NOMO-1 treated with DMSO at 0.1 percent for 48 hours (cell line): ENCODE measurements around the gene PRSS1.
"Not testable (repeated sequence)": the region's sequence is repeated elsewhere in the genome, so short reads cannot be mapped to it uniquely, and the experiment has no call there.

Source experiments
- DNase-seq: peaks from one replicate; lab custom pipeline; 2025; ENCODE audit not compliant: unreplicated experiment; lab: John Stamatoyannopoulos, UW

PRSS1 gene

DNA sequence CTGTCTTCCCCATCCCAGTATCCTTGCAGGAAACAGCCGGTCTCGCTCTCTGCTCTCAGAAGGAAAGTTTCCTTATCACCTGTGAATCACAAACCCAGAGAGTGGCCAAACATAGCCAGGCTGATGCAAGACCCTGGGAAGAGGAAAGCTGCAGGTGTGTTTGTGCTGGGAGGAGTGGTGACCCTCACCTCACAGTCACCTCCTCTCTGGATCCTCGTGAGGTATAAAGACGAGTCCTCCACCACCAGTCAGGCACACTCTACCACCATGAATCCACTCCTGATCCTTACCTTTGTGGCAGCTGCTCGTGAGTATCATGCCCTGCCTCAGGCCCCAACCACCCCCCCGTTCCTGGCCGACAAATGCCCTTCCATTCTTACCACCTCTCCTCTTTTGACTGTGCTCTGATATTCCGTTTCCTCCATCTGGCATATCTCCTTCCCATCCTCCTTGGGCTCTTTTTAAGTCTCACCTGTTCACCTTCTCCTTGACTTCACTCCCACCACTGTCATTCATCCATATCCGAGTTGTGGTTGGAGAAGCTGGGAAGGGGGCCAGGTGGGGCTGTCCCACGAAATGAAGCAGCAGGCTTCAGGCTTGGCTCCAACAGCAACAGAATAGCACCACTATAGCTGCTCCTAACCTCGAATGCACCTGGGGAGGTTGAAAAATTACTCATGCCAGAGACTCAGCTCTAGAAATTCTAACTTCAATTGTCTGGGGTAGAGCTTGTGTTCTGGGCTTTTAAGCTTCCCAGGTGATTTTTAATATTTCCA is at the start of gene PRSS1:
PRSS1 (plus strand) TSS at position 255 of the 776 bp plus-strand sequence; CDS start at position 268, 13 bp downstream.
- no peak for DNase-seq

DNA sequence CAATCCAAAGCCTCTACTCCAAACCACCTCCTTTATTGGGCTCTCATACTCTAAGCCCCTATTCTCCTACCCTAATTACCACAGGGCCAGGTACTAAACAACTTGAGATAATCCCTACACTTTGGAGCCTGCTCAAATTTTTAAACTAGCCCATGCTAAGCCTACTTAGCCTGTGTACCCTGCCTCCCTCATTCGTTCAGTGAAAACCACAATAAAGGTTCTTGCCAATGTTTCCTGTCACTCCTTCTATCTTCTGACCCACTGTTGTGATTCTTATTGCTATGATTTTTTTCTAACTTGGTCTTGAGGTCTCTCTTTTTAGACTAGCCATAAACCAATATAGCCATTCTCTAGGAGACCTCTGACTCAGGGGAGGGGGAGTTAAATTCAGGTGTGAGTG is 48.3 kb upstream of the PRSS1 start:
- DNase-seq = not testable (repeated sequence)

DNA sequence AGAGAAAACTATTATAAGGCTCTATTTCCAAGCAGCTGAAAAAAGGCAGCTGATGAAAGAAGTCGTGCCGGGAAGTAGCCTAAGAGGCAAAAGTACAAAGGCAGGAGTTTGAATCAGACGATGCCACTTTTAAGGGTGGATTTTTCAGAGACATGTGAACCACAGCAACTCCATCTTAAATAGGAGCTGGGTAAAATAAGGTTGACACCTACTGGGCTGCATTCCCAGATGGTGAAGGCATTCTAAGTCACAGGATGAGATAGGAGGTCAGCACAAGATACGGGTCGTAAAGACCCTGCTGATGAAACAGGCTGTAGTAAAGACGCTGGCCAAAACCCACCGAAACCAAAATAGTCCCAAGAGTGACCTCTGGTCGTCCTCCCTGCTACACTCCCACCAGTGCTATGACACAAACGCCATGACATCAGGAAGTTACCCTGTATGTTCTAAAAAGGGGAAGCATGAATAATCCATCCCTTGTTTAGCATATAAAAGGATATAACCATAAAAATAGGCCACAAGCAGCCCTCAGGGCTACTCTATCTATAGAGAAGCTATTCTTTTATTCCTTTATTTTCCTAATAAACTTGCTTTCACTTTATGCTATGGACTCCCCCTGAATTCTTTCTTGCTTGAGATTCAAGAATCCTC is 45.5 kb upstream of the PRSS1 start:
- DNase-seq = no peak

DNA sequence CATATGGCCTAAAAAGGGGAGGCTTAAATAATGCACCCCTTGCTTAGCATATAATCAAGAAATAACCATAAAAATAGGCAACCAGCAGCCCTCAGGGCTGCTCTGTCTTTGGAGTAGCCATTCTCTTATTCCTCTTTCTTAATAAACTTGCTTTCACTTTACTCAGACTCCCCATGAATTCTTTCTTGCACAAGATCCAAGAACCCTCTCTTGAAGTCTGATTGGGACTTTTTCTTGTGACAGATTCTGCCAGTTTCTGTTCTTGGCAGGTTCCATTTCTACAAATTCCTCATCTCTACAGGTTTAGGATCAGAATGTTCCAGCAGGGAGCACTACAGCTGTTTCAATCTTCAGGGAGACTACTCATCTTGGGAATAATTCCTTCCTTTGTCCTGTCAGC is 40.5 kb upstream of the PRSS1 start:
- not testable (repeated sequence) for DNase-seq

DNA sequence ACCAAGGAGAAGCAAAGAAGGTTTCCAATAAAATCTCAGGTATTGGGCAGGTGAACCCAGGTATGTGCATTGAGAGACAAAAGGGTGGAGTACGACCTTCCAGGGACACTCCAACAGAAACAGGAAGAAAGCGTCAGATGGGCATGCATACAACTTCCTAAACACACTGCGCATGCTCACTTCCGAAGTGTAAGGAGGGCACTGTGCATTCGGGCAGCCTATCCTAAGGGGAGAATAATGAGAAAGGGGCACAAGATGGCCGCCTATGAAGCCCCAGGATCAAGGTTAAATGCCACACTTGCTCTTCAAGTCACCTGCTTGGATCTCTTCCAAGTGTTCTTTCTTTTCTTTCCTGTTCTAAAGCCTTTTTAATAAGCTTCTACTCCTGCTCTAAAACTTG is 39.4 kb upstream of the PRSS1 start:
- no peak for DNase-seq

DNA sequence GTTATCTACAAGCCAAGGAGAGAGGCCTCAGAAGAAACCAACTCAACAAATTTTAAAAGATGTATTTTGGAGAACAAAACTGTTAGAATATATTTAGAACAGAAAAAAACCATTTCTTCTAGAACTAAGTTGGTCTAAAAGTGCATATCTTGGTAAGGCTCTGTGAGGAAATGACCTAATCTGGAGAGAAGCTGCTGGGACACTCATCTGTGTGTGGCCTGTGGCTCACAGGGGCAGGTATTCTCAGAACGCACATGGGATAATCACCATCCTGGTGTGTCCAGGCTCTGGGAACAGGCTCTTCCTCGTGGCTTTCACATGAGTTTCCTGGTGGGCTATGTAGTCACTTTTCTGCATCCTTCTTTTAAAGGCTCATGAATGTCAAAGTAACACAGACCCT is 38.1 kb upstream of the PRSS1 start:
- no peak for DNase-seq

DNA sequence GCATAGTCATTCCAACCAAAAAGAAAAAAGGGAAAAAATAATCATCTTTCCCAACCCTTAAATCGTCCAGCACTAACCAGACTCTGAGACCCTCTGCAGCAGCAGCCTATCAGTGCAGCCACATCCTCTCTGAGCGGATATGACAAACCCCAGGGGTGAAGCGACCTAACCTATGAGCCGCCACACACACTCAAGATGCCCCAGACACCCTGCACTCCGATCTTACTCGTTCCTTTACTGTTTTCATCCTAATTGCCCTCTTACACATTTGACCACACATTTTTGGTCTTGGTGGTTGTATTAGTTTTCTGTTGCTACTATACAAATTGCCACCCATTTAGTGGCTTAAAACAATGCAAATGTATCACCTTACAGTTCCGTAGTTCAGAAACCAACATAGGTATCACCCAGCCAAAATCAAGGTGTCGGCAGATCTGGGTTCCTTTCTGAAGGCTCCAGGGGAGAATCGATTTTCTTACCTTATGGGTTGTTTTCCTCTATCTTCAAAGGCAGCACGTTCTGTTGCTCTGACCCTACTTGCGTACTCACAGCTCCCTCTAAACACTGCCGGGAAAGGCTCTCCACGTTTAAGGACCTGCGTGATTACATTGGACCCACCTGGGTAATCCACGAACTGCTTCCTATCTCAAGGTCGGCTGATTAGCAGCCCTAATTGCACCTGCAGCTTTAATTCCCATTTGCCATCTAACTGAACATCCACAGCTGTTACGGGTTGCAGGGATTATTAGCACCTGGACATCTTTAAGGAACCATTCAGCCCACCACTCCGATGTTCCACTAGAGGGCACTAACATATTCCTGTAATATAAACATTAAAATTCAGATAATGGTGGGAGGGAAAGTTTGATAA is 37.3 kb upstream of the PRSS1 start:
- no peak for DNase-seq

DNA sequence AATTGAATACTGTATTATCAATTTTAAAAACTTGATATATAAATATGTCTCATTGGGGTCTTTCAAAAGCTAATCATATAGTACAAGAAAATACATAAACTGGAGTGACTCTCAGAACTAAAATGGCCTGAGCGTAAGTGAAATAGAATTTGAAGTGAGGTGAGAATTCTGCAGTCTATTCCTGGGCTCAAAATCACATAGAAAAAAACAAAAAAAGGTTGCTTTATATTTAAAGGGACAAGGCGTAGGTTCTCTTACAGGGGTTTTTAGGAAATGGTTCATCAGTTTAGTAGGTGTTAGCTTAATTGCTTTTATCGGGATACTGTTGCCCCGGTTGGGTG is 36.7 kb upstream of the PRSS1 start:
- no peak for DNase-seq

DNA sequence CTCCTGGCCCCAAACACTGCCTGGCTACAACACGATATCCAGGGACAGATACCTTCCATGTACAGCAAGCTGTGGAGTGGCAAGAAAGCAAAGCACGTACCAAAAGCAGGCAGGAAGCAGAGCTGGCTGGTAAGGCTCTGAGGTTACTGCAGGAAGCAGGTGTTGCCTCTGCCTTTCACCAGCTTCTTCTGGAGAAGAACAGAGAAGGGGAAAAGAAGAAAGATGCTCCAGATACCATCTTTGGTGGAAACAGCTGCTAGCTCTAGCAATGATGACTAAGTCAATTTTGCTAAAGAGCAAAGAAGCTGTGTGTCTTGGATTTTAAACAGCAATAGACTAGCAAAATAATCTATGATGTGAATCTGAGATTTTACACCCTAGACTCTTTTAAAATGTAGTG is 34.9 kb upstream of the PRSS1 start:
- no peak for DNase-seq

DNA sequence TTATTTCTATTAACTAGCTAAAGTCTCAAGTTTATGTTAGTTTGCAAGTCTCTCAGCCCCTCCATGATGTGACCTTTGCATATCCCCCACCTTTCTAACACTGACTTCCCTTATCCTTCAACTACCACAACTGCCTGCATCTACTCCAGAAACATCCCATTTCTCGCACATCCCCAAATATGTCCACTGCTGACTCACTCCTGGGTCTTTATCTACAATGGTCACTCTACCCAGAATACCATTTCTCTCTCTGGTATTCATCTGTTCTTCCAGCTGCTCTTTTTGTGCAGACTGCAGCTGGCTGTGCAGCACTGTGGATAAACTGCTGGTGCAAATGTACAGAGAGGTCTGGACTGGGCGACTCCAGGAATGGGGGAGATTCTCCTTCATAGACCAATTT is 32.7 kb upstream of the PRSS1 start:
- DNase-seq = no peak

DNA sequence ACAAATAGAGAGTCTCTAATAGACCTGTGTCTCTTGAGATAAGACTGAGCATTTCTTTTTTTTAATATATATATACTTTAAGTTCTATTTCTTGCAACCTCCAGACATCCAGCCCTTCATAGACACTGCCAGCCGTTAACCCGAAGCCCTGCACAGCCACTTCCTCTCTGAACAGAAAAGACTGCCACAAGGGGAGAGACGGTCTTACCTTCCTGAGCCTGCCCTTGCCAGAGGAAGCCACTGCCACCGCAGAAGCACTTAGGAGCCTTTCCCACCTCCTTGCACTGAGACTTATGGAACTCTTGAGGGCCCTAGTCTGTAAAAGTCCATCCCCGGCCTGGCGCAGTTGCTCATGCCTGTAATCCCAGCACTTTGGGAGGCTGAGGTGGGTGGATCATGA is 31.8 kb upstream of the PRSS1 start:
- DNase-seq = no peak

DNA sequence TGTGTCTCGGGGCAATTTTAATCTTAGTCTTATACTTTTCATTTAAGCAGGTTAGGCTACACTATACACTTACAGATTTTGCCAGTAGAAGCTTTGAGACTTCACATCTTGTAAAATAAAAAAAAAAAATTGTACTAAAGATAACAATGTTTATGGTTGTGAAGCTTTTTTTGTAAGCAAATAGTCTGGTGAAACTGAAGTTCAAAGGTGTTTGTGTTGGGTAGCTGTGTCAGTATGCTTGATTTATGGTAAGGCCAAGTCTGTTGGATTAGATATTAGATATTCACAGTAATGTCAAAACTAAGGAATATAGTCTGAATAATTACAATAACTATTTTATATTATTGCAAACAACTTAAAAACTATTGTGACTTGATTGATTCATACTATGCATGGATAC is 31.0 kb upstream of the PRSS1 start:
- DNase-seq = no peak

DNA sequence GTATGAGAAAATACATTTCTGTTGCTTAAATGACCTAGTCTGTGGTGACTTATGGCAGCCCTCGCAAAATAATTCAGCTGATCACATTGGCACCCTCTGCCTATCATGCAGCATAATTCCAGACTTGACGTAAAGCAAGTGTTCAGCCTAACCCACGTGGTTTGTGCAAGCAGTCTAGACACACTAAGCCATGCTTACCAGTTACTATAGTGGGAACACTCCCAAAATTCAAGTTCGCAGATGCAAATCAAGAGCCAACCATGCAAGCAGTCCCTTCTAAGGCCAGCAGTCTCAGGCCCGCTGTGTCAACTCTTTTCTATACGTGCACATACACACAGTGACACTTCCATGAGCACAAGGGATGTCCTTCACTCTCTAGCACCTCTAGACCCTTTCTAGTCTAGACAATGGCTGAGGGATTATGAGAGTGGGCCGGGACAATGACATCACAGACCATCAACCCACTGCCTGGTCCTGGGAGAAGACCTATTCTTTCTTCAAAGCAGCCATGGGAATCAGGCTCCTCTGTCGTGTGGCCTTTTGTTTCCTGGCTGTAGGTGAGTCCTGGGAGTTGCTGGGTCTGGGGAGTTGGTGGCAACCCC is 29.0 kb upstream of the PRSS1 start:
- no peak for DNase-seq

DNA sequence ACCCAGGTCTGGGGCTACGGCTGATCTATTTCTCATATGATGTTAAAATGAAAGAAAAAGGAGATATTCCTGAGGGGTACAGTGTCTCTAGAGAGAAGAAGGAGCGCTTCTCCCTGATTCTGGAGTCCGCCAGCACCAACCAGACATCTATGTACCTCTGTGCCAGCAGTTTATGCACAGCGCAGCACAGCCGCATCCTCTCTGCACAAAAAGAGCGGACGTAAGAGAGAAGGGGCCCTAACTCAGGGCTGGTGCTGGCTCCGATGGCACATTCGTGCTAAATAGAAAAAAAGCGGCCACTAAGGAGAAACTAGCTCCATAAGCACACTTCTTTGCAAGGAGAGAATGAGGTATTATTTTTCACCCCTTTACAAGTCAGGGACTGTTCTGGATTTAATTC is 28.3 kb upstream of the PRSS1 start:
- DNase-seq = no peak

DNA sequence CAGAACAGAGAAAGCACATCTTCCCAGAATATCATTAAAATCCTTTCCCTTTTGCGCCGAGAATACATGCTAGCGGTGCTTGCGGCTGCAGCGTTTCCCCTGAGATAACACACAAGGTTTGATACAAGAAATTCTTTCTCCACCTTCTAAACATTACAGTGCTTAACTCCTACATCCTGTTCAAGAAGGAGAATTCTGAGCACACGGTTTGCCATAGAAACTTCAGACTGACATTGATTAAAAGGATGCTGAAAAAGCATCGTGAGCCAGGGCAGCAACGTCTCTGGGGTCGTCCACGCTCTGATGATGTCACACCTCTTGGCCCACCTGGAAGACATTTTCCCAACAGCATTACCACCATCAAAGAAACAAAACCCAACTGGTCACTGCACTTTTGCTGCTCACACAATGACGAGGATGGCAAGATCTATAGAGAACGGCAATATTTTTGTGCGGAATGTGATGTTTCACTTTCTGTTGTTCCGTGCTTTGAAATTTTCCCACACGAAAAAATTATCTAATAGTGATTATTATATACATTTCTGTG is 27.0 kb upstream of the PRSS1 start:
- no peak for DNase-seq

DNA sequence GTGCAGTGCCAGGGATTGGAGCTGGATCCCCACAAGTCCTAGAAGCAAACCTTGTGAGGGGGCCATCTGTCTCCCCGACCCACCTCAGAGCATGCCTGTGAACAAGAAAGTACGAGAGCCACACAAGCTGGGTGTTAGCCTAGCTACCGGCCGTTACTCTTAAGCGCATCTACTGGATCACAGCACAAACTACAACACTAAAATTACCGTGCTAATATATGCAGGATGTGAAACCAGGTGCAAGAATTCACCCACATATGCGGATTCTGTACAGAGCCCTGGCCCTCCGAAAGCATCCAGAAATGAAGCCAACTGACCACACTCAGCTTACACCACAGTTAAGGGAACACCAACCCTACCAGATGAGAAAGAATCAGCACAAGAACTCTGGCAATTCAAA is 16.0 kb upstream of the PRSS1 start:
- DNase-seq = no peak

DNA sequence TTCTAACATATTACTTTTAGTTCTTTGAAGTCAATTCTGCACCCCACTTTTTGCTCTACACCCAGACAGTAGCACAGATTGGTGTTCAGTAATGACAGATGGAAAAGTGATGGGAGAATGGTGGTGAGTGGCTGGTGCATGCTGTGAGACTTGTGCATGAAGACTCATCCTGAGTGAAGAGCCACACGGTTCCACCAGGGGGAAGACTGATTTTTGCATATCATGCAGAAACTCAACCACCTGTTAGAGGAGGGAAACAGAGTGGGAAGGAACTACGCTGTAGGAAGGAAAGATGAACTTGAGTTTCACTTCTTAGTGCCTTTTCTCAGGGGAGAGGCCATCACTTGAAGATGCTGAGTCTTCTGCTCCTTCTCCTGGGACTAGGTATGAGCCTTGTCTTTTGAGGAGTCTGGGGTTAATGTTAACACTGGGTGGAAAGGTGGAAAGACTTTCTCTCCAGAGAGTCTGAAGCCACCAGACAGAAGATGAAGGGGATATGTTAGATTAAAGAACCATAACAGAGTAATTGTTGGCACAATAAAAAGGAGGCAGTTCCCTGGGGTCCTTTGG is 9.3 kb upstream of the PRSS1 start:
- DNase-seq = no peak

DNA sequence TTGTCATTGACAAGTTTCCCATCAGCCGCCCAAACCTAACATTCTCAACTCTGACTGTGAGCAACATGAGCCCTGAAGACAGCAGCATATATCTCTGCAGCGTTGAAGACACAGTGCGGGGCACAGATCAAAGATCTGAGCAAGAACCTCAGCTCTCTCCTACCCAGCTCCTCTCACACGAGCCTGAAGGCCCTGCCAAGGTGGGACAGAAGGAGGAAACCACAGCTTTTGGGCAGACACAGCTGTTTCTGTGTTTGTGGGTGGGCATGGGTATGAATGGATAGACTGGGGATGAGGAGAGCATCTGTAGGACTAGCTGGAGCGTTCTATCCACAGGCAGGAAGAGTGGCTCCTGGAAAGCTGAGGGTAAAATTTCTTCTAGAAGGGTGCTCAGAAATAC is 8.5 kb upstream of the PRSS1 start:
- DNase-seq = no peak

DNA sequence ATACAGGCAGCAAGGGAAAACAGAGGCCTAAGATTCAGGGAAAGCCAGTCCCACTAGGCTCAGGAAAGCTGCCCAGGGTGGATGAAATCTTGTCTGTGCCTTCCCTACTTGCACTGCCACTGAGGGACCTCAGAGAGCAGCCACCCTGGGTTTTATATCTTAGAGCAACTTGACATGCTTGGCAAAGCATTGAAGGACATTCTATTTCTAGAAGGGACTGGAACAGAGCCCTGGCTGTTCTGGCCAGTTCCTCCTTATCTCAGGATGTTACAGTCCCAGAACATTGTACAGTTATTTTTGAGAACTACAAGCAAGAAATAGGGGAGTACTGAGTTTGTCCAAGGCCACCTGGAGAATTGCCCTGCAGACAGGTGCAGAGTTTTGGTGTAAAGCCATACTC is 7.3 kb upstream of the PRSS1 start:
- not testable (repeated sequence) for DNase-seq

DNA sequence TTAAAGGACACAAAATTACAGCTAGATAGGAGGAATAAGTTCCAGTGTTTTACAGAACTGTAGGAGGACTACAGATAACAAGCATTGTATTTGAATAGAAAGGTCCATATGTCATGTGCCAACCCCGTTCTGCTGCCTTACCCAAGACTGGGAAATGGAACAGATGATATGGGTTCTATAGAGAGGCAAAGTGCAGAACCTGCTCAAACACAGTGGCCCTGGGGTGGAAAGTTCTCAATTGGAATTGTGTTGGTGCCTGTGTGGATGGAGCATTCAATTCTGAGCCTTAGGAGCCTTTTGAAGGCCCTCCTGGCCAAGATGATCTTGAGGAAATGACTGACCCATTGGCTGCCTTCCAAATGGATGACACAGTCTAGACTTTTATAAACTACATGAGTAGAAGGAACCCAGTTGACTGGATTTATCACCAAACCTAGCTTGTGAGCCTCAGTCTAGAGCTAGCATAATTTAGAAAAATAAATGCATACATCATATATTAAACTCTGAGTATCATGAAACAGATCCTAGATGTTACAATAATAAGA is 4.1 kb upstream of the PRSS1 start:
- DNase-seq = no peak

DNA sequence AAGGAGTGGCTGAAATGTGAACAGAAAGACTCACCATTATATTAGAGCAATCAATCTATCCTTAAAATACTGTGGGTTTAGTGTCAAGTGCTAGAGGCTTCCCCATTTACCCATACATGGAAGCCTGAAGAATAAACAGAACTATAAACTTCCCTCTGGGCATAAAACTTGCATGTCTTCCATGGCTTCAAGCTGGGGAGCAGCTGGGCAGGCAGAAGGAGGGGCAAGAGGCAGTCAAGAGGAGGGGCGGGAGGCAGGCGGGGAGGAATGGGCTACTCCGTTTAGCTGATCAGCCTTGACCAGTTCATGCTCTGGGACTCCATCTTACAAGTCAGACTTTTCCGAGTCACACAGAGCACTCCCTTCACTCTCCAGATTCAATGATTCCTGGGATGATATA is 3.5 kb upstream of the PRSS1 start:
- no peak for DNase-seq
